ENCODE measurements around the gene DNAJC27.

- TF ChIP-seq CTCF (IDR thresholded peaks at IDR 0.05) (no peak), POLR2A (IDR thresholded peaks at IDR 0.05) (no peak)
Measured at GRCh38 chr2:24914713-24915112, 57.0 kb downstream of the DNAJC27 start.

Measured in testis (tissue), 2 donors.